HG03521 (cell line): ENCODE measurements around the gene HECTD3.
"Not testable (repeated sequence)": the region's sequence is repeated elsewhere in the genome, so short reads cannot be mapped to it uniquely, and the experiment has no call there.

Experiments used
- ATAC-seq: cut with Tn5 transposase; IDR thresholded peaks from one replicate; pipeline ENCODE4 v1.9.1; 2021; ENCODE audit warnings: mild to moderate bottlenecking, moderate library complexity; ENCODE audit not compliant: unreplicated experiment

HECTD3 gene

DNA sequence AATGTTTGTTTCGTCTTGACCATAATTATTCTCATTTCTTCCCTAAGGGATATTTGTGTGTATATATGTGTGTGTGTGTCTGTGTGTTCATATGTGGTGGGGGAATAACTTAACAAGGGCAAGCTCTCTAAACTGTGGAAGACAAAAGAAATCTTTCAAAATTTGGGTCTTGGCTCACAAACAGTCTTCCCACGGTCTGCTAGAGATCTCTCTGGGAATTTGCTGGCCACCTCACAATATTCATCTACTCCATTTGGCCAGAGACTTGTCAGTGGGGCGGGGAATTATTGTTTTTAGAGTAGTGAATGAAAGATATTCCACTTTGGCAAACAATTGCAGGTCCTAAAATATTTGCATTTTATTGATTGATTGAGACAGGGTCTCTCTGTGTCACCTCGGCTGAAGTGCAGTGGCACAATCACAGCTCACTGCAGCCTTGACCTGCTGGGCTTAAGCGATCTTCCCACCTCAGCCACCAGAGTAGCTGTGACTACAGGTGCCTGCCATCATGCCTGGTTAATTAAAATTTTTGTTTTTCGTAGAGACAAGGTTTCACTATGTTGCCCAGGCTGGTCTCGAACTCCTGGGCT, 16.7 kb downstream of the HECTD3 start:
- ATAC-seq: no peak

DNA sequence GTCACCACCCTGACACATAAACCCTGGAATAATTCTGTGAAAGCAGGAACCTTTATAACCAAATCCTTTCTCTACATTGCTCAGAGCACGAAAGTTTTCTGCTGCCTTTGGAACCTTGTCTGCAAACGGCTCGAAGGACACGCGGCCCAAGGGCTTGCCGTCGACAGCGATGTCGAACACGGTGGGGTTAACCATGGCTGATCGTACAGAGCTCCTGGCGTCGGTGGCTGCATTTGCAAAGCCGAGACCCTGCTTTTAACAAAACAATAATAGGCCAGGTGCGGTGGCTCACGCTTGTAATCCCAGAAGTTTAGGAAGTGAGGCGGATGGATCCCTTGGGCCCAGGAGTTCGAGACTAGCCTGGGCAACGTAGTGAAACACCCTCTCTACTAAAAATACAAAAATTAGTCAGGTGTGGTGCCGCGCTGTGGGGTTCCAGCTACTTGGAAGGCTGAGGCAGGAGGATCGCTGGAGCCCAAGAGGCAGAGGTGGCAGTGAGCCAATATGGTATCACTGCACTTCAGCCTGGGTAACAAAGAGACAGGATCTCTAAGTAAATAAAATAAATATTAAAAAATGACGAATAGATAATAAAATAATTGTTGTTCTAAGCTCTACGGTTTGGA, 22.5 kb downstream of the HECTD3 start:
- no peak for ATAC-seq

DNA sequence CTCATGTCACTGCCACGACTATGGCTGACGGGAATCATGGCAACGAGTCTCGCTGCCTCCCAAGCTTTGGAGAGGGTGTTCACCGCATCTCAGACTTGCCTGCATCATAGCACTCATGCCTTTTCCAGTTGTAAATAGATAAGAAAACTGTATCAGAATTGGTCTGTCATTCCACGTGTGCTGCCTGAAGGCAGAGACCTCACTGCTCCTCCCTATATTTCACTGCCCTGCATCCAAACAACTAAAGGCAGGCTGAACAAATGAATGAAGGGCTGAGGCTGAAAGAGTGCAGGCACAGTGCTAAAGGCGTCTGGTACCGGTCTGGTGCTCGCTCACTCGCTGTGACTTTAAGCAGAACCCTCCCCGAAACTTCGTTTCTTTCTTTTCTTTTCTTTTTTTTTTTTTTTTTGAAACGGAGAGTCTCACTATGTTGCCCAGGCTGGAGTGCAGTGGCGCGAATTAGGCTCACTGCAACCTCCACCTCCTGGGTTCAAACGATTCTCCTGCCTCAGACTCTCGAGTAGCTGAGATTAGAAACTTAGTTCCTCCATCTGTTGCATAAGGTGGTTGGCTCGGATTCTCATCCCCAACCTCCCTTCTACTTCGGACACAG, 25.3 kb downstream of the HECTD3 start:
- ATAC-seq: no peak

DNA sequence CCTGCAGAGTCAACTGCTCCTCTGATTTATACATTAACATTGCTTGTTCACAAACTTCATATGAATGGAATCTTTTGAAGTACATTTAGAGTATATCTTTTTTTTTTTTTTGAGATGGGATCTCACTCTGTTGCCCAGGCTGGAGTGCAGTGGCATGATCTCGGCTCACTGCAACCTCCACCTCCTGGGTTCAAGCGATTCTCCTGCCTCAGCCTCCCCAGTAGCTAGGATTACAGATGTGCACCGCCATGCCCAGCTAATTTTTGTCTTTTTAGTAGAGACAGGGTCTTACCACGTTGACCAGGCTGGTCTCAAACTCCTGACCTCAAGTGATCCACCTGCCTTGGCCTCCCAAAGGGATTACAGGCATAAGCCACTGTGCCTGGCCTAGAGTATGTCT, 33.8 kb downstream of the HECTD3 start:
- ATAC-seq: not testable (repeated sequence)

DNA sequence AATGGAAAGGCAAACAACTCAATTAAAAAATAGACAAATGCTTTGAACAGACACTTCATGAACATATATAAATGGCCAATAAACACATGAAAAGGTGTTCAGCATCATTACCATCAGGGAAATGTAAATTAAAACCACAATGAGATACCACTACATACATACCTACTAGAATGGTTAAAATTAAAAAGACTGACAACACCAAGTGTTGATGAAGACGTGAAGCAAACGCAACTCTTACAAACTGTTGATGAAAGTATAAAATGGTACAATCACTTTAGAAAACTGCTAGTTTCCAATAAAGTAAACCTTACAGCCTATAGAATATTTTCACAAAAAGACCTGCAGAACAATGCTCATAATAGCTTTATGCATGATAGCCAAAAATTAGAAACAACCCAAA, 34.9 kb downstream of the HECTD3 start:
- no peak for ATAC-seq

DNA sequence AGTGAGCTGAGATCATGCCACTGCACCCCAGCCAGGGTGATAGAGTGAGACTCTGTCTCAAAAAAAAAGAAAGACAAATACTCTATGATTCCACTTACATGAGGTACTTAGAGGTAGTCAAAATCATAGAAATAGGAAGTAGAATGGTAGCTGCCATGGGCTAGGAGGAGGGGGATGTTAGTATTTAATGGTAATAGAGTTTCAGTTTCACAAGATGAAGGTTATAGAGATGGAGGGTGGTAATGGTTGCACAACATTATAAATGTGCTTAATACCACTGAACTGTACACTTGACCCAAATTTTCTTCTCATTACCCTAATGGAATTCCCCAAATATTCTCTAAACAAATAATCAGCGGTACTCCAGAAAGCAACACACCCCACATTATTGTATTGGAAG, 37.5 kb downstream of the HECTD3 start:
- no peak for ATAC-seq

DNA sequence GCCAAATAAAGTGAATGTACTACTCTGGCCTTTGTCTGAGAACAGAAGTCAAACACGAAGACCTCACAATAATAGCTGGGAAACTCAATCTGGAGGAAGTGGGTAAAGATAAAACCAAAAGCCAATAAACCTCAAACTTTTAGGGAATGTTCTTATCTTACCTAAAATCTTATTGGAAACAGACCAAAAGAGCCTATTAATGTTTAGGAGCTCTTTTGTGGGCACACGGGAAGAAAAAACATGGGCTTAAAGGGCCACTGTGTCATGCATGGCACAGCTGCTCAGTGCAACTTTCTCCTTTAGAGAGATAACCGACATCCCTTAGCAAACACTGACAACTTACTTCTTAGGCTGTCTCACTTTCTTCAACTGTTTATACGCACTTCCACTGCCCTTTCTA, 40.8 kb downstream of the HECTD3 start:
- ATAC-seq: no peak

DNA sequence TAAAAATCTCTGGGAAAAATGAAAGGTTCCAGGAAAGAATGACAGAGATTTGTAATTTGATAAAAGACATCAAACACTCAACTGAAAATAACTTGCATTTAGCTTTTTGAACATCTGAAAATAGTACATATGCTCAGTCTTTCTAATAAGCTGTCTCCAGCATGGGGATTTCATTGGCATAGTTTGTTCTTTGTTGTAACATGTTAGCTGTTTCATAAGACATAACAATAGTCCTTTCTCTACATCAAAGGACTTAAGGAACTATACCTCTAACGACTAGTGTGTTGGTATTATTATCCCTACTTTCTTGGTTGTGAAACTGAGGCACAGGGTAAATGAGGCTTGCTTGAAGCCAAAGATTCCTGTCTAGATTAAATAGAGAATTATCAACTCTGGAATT, 46.7 kb downstream of the HECTD3 start:
- no peak for ATAC-seq

DNA sequence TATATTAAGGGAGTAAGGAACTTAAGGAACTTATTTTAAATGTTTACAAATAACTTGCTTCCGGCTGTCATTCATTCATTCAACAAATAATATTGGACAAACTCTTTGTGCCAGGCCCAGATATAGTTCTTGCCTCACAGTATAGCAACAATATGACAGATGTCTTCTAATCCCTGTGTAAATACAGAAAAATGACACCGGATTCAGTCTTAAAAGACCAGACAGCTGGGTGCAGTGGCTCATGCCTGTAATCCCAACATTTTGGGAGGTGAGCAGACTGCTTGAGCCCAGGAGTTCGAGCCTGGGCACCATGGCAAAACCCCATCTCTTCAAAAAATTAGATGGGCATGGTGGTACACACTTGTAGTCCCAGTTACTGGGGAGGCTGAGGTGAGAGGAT, 48.4 kb downstream of the HECTD3 start:
- no peak for ATAC-seq

DNA sequence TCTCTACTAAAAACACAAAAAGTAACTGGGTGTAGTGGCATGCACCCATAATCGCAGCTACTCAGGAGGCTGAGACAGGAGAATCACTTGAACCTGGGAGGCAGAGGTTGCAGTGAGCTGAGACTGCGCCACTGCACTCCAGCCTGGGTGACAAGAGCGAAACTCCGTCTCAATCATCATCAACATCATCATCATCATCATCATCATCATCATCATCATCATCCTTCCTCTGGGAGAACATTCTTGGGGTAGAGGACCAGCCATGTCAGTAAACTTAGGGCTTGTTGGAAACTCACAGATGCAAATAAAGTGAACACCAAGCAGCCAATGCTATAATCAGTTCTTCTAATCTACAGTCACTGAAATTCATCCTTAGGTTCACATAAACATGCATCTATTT, 49.1 kb downstream of the HECTD3 start:
- not testable (repeated sequence) for ATAC-seq

DNA sequence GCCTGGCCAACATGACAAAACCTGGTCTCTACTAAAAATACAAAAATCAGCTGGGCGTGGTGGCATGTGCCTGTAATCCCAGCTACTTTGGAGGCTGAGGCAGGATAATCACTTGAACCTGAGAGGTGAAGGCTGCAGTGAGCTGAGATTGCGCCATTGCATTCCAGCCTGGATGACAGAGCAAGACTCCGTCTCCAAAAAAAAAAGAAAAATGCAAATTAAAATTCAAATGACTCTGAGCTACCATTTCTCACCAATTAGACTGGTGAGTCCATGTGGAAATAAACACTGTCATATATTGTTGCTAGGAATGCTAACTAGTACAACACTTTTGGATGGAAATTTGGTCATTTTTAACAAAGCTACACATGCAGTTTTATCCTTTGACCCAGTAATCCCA, 53.6 kb downstream of the HECTD3 start:
- not testable (repeated sequence) for ATAC-seq

DNA sequence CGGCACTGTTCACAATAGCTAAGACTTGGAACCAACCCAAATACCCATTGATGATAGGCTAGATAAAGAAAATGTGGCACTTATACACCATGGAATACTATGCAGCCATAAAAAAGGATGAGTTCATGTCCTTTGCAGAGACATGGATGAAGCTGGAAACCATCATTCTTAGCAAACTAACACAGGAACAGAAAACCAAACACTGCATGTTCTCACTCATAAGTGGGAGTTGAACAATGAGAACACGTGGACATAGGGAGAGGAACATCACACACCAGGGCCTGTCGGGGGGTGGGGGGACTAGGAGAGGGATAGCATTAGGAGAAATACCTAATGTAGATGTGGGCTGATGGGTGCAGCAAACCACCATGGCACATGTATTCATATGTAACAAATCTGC, 55.0 kb downstream of the HECTD3 start:
- ATAC-seq: not testable (repeated sequence)
